HEK293T (cell line): ENCODE results near the gene RAC3.

Source experiments
- CTCF ChIA-PET: fragments of 350-600 bp; formaldehyde crosslinking; extraction: SDS; loops from one replicate; lab custom pipeline; 2021; ENCODE audit warnings: antibody characterized with exemption, inconsistent platforms; lab: Yijun Ruan, JAX
- POLR2A ChIA-PET: fragments of 350-600 bp; formaldehyde crosslinking; extraction: SDS; loops from one replicate; lab custom pipeline; 2020; ENCODE audit warnings: antibody characterized with exemption, inconsistent platforms; lab: Yijun Ruan, JAX
- DNase-seq: peaks from one replicate; pipeline ENCODE4 v3.0.0; 2012; ENCODE audit warnings: mixed read lengths; ENCODE audit errors: extremely low spot score
- ARNT ChIP-seq: fragments of 450-650 bp; IDR thresholded peaks from 2 replicates; pipeline ENCODE4 v1.6.1; 2017; ENCODE audit warnings: mild to moderate bottlenecking
- BHLHE40 ChIP-seq: fragments of 450-650 bp; IDR thresholded peaks from 2 replicates; pipeline ENCODE4 v1.6.1; 2016; ENCODE audit warnings: mild to moderate bottlenecking, moderate library complexity, borderline replicate concordance
- CTBP1 ChIP-seq: fragments of 450-650 bp; IDR thresholded peaks from 2 replicates; pipeline ENCODE4 v1.6.1; 2016; ENCODE audit warnings: borderline replicate concordance
- ELF4 ChIP-seq: fragments of 450-650 bp; IDR thresholded peaks from 2 replicates; pipeline ENCODE4 v1.6.1; 2017; ENCODE audit warnings: antibody characterized with exemption
- FOXA1 ChIP-seq: fragments of 450-650 bp; IDR thresholded peaks from 2 replicates; pipeline ENCODE4 v1.6.1; 2016; ENCODE audit warnings: mild to moderate bottlenecking
- FOXK2 ChIP-seq: fragments of 450-650 bp; IDR thresholded peaks from 2 replicates; pipeline ENCODE4 v1.6.1; 2016; ENCODE audit warnings: mild to moderate bottlenecking
- FOXM1 ChIP-seq: fragments of 450-650 bp; IDR thresholded peaks from 2 replicates; pipeline ENCODE4 v1.6.1; 2017; ENCODE audit warnings: mild to moderate bottlenecking, borderline replicate concordance
- HDGF ChIP-seq: fragments of 450-650 bp; IDR thresholded peaks from 2 replicates; pipeline ENCODE4 v1.6.1; 2017; ENCODE audit warnings: antibody characterized with exemption, borderline replicate concordance
- L3MBTL2 ChIP-seq: fragments of 450-650 bp; conservative IDR thresholded peaks from 2 replicates; pipeline ENCODE4 v1.6.1; 2016; ENCODE audit warnings: mild to moderate bottlenecking
- LEF1 ChIP-seq: fragments of 450-650 bp; IDR thresholded peaks from 2 replicates; pipeline ENCODE4 v1.6.1; 2017; ENCODE audit warnings: mild to moderate bottlenecking, borderline replicate concordance
- NFRKB ChIP-seq: fragments of 450-650 bp; IDR thresholded peaks from 2 replicates; pipeline ENCODE4 v1.6.1; 2016; ENCODE audit warnings: mild to moderate bottlenecking, moderate library complexity
- SP1 ChIP-seq: fragments of 450-650 bp; IDR thresholded peaks from 2 replicates; pipeline ENCODE4 v1.6.1; 2017
- SUZ12 ChIP-seq: fragments of 450-650 bp; IDR thresholded peaks from 2 replicates; pipeline ENCODE4 v1.6.1; 2016; ENCODE audit warnings: mild to moderate bottlenecking
- TARDBP ChIP-seq: fragments of 450-650 bp; IDR thresholded peaks from 2 replicates; pipeline ENCODE4 v1.6.1; 2016
- ZNF384 ChIP-seq: fragments of 450-650 bp; IDR thresholded peaks from 2 replicates; pipeline ENCODE4 v1.6.1; 2016
- TF ChIP-seq, protein P1 (sequence below): fragments of 450-650 bp; IDR thresholded peaks from 2 replicates; pipeline ENCODE4 v1.6.1; 2016

Gene RAC3

DNA sequence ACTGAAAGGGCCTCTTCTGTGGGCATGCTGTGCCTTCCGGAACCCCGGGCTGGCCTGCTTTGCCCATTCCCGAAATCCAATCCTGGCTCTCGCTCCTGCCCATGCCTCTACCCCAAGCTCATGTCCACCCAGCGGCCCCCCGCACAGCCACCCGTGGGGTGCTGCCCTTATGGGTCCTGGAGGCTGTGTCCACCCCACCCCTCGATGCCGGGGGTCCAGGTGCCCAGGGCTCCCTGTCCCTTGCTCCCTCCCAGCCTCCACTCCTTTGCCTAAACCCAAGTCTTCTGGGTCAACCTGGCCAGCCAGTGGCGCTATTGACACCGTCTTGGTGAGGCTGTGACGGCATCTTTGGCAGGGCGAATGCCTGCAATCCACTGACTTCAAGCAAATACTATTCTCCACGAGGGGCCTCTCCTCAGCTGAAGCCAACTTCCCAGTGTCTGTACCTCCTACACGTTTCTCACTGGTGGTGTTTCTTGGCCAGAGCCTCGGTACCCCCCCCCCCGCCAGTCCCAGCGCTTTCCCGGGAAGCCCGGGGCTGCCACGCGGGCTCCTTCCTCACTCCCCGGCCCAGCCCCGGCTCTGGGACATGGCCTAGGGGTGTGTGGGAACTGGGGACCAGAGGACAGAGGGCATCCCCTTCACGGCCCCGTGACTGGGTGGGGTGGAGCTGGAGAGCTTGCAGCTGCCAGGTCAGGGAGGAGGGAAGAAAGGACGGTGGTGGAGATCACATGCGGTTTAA lies 46.3 kb downstream of the RAC3 start:
- POLR2A ChIA-PET: interaction anchor here (0.9 to 1.9 kb wide), 3 partner anchors 11 to 21 kb away, joined by 3 to 9 read pairs (median 8); partner anchors contain the start of gene FASN
- CTCF ChIA-PET: no interaction called here
- TF ChIP-seq NFRKB (no peak), CTBP1 (no peak), TARDBP (no peak), ARNT (no peak), LEF1 (no peak), FOXM1 (no peak), FOXK2 (no peak), ZNF384 (no peak)
- DNase-seq: no peak

DNA sequence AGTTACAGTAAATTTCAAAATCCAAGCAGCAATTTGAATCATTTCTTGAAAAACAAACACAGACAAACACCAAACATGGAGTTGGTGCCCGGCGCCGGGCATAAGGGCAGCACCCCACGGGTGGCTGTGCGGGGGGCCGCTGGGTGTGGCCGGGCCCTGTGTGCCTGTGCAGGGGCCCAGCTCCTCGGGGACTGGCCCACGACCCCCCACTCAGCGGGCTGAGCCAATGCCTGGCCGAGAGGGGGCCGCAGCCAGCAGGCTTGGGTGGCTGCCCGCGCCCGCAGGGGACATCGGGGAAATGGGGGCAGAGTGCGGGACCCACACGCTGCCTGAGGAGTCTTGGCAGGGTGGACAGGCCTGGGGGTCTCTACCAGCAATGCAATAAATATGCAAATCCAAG lies 47.0 kb downstream of the RAC3 start:
- DNase-seq: no peak
- TF ChIP-seq BHLHE40 (no peak), ARNT (no peak), L3MBTL2 (no peak), TARDBP (no peak), ELF4 (no peak), SP1 (no peak), FOXA1 (no peak), HDGF (no peak), FOXM1 (no peak), NFRKB (no peak), SUZ12 (no peak), FOXK2 (no peak), ZNF384 (no peak), LEF1 (no peak), CTBP1 (no peak)
- TF ChIP-seq, protein P1, sequence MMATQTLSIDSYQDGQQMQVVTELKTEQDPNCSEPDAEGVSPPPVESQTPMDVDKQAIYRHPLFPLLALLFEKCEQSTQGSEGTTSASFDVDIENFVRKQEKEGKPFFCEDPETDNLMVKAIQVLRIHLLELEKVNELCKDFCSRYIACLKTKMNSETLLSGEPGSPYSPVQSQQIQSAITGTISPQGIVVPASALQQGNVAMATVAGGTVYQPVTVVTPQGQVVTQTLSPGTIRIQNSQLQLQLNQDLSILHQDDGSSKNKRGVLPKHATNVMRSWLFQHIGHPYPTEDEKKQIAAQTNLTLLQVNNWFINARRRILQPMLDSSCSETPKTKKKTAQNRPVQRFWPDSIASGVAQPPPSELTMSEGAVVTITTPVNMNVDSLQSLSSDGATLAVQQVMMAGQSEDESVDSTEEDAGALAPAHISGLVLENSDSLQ: no peak
- POLR2A ChIA-PET: interaction anchor here (1.4 kb wide), 1 partner anchor 21 kb away, joined by 5 read pairs; no protein-coding TSS in a partner anchor
- CTCF ChIA-PET: no interaction called here

GRCh38 chr17:82079001-82079677 lies 47.7 kb downstream of the RAC3 start:
- TF ChIP-seq TARDBP (no peak), BHLHE40 (no peak), ZNF384 (no peak), ARNT (no peak), SUZ12 (no peak), CTBP1 (no peak), L3MBTL2 (no peak), NFRKB (no peak), FOXA1 (no peak), FOXK2 (no peak), HDGF (no peak), LEF1 (no peak), ELF4 (no peak)
- TF ChIP-seq, protein P1: no peak
- ChIA-PET CTCF (no interaction called here), POLR2A (interaction anchor here (0.8 to 1.4 kb wide), 2 partner anchors 20 to 41 kb away, joined by 3 to 5 read pairs; partner anchors contain the start of gene DCXR)
- DNase-seq: no peak

DNA sequence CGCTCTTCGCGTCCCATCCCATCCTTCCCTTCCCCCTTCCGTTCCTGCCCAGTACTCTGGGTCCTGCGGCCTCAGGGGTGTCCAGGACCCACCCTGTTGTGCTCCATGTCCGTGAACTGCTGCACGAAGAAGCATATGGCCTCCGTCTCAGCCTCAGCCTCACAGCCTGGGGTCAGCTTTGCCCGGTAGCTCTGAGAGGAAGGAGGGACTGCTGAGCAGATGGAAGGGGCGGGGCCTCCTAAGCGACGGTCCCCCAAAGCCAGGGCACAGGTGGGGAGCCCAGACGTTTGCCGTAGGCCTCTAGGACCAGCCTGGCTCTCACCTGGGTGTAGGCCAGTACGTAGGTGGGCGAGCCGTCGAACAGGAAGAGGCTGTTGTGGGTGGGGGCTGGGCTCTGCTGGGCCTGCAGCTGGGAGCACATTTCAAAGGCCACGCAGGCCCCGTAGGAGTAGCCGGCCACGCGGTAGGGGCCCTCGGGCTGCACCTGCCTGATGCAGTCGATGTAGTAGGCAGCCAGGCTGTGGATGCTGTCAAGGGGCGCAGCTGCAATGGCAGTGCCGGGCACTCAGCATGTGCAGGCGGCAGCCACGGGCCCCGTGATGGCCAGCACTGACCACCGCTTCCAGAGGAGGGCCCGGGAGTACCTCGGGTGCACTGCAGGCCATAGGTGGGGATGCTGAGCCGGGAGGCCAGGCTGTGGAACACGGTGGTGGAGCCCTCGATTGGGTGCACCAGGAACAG lies 48.7 kb downstream of the RAC3 start:
- ChIA-PET CTCF (no interaction called here), POLR2A (interaction anchor here (1.1 kb wide), 1 partner anchor 18 kb away, joined by 4 read pairs; the partner anchor contains the start of gene FASN)
- no peak for DNase-seq
- TF ChIP-seq ARNT: no peak
- TF ChIP-seq HDGF: no peak
- TF ChIP-seq FOXK2: no peak
- no peak for TF ChIP-seq NFRKB
- TF ChIP-seq ELF4: no peak
- no peak for TF ChIP-seq BHLHE40
- TF ChIP-seq CTBP1: no peak
- no peak for TF ChIP-seq FOXM1
- no peak for TF ChIP-seq SUZ12
- no peak for TF ChIP-seq FOXA1

- no peak for DNase-seq
- ChIA-PET CTCF (no interaction called here), POLR2A (interaction anchor here (1.0 to 1.1 kb wide), 2 partner anchors 15 to 17 kb away, joined by 4 read pairs; partner anchors contain the start of genes DUS1L and FASN)
- TF ChIP-seq BHLHE40: no peak
- no peak for TF ChIP-seq FOXK2
- TF ChIP-seq ARNT: no peak
- TF ChIP-seq FOXA1: no peak
- no peak for TF ChIP-seq ELF4
- TF ChIP-seq, protein P1: no peak
- no peak for TF ChIP-seq CTBP1
- no peak for TF ChIP-seq LEF1
- no peak for TF ChIP-seq FOXM1
- TF ChIP-seq NFRKB: no peak
Observed at GRCh38 chr17:82080789-82081464, 49.4 kb downstream of the RAC3 start.
